Daoy (cell line): ENCODE data around the gene THBS3. TPM values are rescaled to one million over a fixed set of nuclear protein-coding genes. Genes with fewer than 3 reads are reported as not detected.
"Not testable (repeated sequence)": the region's sequence is repeated elsewhere in the genome, so short reads cannot be mapped to it uniquely, and the experiment has no call there.

Experiments
- DNase-seq: peaks from one replicate; pipeline ENCODE4 v3.0.0-alpha.2; 2015; ENCODE audit warnings: low read depth
- total RNA-seq: library from RNA; depleted of rRNA; stranded (reverse); fragments of >200 nt; shearing (Covaris generic); gene quantifications from 2 replicates; pipeline ENCODE4 v1.2.3, GENCODE V29; 2014; rRNA removed

The THBS3 gene
- total RNA-seq, 1 experiment from 2014 or later: 2.9 TPM

DNA sequence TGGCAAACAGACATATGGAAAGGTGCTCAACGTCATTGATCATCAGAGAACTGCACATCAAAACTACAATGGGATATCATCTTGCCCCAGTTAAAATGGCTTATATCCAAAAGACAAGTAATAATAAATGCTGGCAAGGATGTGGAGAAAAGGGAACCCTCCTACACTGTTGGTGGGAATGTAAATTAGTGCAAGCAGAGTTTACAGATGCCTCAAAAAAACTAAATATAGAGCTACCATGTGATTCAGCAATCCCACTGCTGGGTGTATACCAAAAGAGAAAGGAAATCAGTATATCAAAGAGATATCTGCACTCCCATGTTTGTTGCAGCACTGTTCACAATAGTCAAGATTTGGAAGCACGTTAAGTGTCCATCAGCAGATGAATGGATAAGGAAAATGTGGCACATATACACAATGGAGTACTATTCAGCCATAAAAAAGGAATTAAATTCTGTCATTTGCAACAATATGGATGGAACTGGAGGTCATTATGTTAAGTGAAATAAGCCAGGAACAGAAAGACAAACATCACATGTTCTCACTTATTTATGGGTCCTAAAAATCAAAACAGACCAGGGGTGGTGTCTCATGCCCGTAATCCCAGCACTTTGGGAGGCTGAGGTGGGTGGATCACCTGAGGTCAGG, 51.6 kb downstream of the THBS3 start:
- not testable (repeated sequence) for DNase-seq

Other genes with a start within 250 kb of the THBS3 start
- gene PYGO2, start 246.1 kb downstream of the THBS3 start, total RNA-seq: 21.8 and 24.3 TPM in 2 replicates
- gene SHC1, start 237.2 kb downstream of the THBS3 start, total RNA-seq: 112 and 126 TPM in 2 replicates
- gene CKS1B, start 233.2 kb downstream of the THBS3 start, total RNA-seq: 362 and 379 TPM in 2 replicates
- gene FLAD1, start 224.6 kb downstream of the THBS3 start, total RNA-seq: 48.1 and 51.2 TPM in 2 replicates
- not detected in 2 replicates for gene LENEP, start 214.3 kb downstream of the THBS3 start, total RNA-seq
- 11.7 and 14.8 TPM in 2 replicates for gene ZBTB7B, start 205.1 kb downstream of the THBS3 start, total RNA-seq
- gene DCST2, start 174.1 kb downstream of the THBS3 start, total RNA-seq: not detected in 2 replicates
- gene DCST1, start 174.1 kb downstream of the THBS3 start, total RNA-seq: not detected in 2 replicates
- gene ADAM15, start 156.6 kb downstream of the THBS3 start, total RNA-seq: 44.5 and 46.2 TPM in 2 replicates
- gene EFNA4, start 144.2 kb downstream of the THBS3 start, total RNA-seq: 10.6 and 16.7 TPM in 2 replicates
- 1.1 and 2.4 TPM in 2 replicates for gene EFNA3, start 129.1 kb downstream of the THBS3 start, total RNA-seq
- gene EFNA1, start 80.0 kb downstream of the THBS3 start, total RNA-seq: 24.6 and 34.5 TPM in 2 replicates
- 14.9 and 28.7 TPM in 2 replicates for gene SLC50A1, start 72.0 kb downstream of the THBS3 start, total RNA-seq
- gene DPM3, start 67.4 kb downstream of the THBS3 start, total RNA-seq: 5.0 and 66.4 TPM in 2 replicates
- 123 and 131 TPM in 2 replicates for gene KRTCAP2, start 34.6 kb downstream of the THBS3 start, total RNA-seq
- 0.63 and 1.9 TPM in 2 replicates for gene TRIM46, start 34.0 kb downstream of the THBS3 start, total RNA-seq
- 81.3 and 96.7 TPM in 2 replicates for gene MTX1, start 798 bp upstream of the THBS3 start, total RNA-seq
- 1.6 and 2.7 TPM in 2 replicates for gene ENTREP3, start 47.6 kb upstream of the THBS3 start, total RNA-seq
- gene SCAMP3, start 54.5 kb upstream of the THBS3 start, total RNA-seq: 42.1 and 43.4 TPM in 2 replicates
- 11.5 and 15.1 TPM in 2 replicates for gene CLK2, start 65.6 kb upstream of the THBS3 start, total RNA-seq
- gene HCN3, start 69.6 kb upstream of the THBS3 start, total RNA-seq: 0.11 and 0.65 TPM in 2 replicates
- not detected in 2 replicates for gene PKLR, start 93.5 kb upstream of the THBS3 start, total RNA-seq
- gene FDPS, start 101.0 kb upstream of the THBS3 start, total RNA-seq: 219 and 227 TPM in 2 replicates
- gene RUSC1, start 113.0 kb upstream of the THBS3 start, total RNA-seq: 17.1 and 18.6 TPM in 2 replicates